Psoas muscle (tissue), 8 donors: ENCODE measurements around the gene APC. TPM values are rescaled to one million over a fixed set of nuclear protein-coding genes. Genes with fewer than 3 reads are reported as not detected.

Source experiments
- ATAC-seq, 4 donors: fragments of 200-7000 bp; cut with Tn5 transposase; one replicate each; pipeline ENCODE4 v1.9.1; 2020; ENCODE audit warnings: moderate library complexity in 3 of 4, mild to moderate bottlenecking in 2 of 4
- DNase-seq, 2 donors: peaks; one replicate each; pipeline ENCODE4 v3.0.0-alpha.2; 2020
- H3K27ac ChIP-seq: fragments of 200-600 bp; one replicate; pipeline ENCODE4 v1.8.0; 2022
- H3K27me3 ChIP-seq, 3 donors: fragments of 200-600 bp in 1 of 3; one replicate each; pipeline versions ENCODE4 v1.6.1 to v1.8.0; 2013 to 2022; ENCODE audit warnings: low read length in 2 of 3, mild to moderate bottlenecking in 2 of 3, moderate library complexity in 1 of 3; ENCODE audit not compliant: insufficient read depth in 3 of 3
- H3K36me3 ChIP-seq, 2 donors: fragments of 200-600 bp in 1 of 2; one replicate each; pipeline versions ENCODE4 v1.6.1 to v1.8.0; 2013 to 2022; ENCODE audit warnings: low read depth in 1 of 2, mild to moderate bottlenecking in 1 of 2, moderate library complexity in 1 of 2; ENCODE audit not compliant: insufficient read depth in 1 of 2
- H3K4me1 ChIP-seq: fragments of 200-600 bp; one replicate; pipeline ENCODE4 v1.8.0; 2022
- H3K4me3 ChIP-seq: fragments of 200-600 bp; one replicate; pipeline ENCODE4 v1.8.0; 2022; ENCODE audit warnings: mild to moderate bottlenecking
- H3K9me3 ChIP-seq: fragments of 200-600 bp; one replicate; pipeline ENCODE4 v1.8.0; 2022
- CTCF ChIP-seq: fragments of 200-600 bp; IDR thresholded peaks from one replicate; pipeline ENCODE4 v1.8.0; 2022; ENCODE audit warnings: antibody characterized with exemption
- WGBS, 3 donors: extraction: QIAGEN DNeasy Blood & Tissue Kit; methylation state at CpG; one replicate each; pipeline versions ENCODE4 v1.1.6 to v1.1.7; 2013; 5-methylcytosine and 5-hydroxymethylcytosine counted together
- intact Hi-C, 2 donors: fragments of 100-400 bp; cut with DNase I; formaldehyde crosslinking; loops; one replicate each; pipeline versions ENCODE4 v1.11.0 to v1.14.2; 2022
- polyA plus RNA-seq, 3 donors: library from polyadenylated mRNA; stranded (reverse); fragments of 200-250 nt; gene quantifications; one replicate each; pipeline ENCODE4 v1.2.3, GENCODE V29; 2013
- total RNA-seq, 4 donors: library from RNA; stranded (reverse); fragmentation: NEBNext Ultra II Directional in 2 of 4; extraction: Animal tissue kit (Norgen Biotek cat#: 25700) in 2 of 4; gene quantifications; one replicate each; pipeline versions ENCODE4 v1.2.1 to v1.2.4, GENCODE V29; 2021 to 2023
- donor health status: healthy with polysubstance abuse.
- donor health status: DM: no; HTN: no; CAD: no; lungs with moderate emphysema.
- donor health status: Bipolar disorder and iron deficiency.
- donor health status: healthy.
- donor health status: DM: yes; HTN: yes; CAD: no.
- donor health status: DM: no; HTN: no; CAD: no.
- donor health status: DM: no; HTN: no; CAD: no.
- donor health status: DM: yes; HTN: yes; CAD: no.

The APC gene
- total and polyA plus RNA-seq, 7 donors: 5.2 to 37.0 (median 27.0) TPM

GRCh38 chr5:112795944-112796678 lies 58.4 kb downstream of the APC start:
- Histone ChIP-seq H3K4me1 (no peaks in the 10 kb centered on the region), H3K27me3 (no peaks in the 10 kb centered on the region), H3K27ac (no peak overlapping the region), H3K9me3 (no peaks in the 10 kb centered on the region), H3K4me3 (no peak overlapping the region), H3K36me3 (peaks cover 0 to 81% of the 10 kb centered on the region in 2 donors)
- no peak for ATAC-seq
- TF ChIP-seq CTCF: no peak
- intact Hi-C loops: no loop called here
- 76 to 83% (median 77%) methylated on average over 2 of the region's 2 CpGs for WGBS, 3 donors
- DNase-seq: no peak

- 89 to 97% (median 91%) methylated on average over 3 of the region's 3 CpGs for WGBS, 3 donors
- ATAC-seq: no peak
- intact Hi-C loops: no loop called here
These were observed 62.0 kb downstream of the APC start for GRCh38 chr5:112799661-112800060.

GRCh38 chr5:112800891-112801290 lies 63.2 kb downstream of the APC start:
- Histone ChIP-seq H3K27me3 (no peaks in the 10 kb centered on the region), H3K36me3 (peaks cover 0 to 62% of the 10 kb centered on the region in 2 donors), H3K4me3 (no peak overlapping the region), H3K9me3 (no peaks in the 10 kb centered on the region), H3K27ac (no peak overlapping the region), H3K4me1 (no peaks in the 10 kb centered on the region)
- intact Hi-C loops: no loop called here
- no peak for TF ChIP-seq CTCF
- 80 to 88% (median 82%) methylated on average over 6 of the region's 6 CpGs for WGBS, 3 donors
- ATAC-seq: no peak
- no peak for DNase-seq

More at GRCh38 chr5:112799661-112800060, 62.0 kb downstream of the APC start:
- TF ChIP-seq CTCF: no peak
- Histone ChIP-seq H3K27ac (no peak overlapping the region), H3K4me1 (no peaks in the 10 kb centered on the region), H3K36me3 (peaks cover 0 to 70% of the 10 kb centered on the region in 2 donors), H3K4me3 (no peak overlapping the region), H3K9me3 (no peaks in the 10 kb centered on the region), H3K27me3 (no peaks in the 10 kb centered on the region)
- DNase-seq: no peak

- H3K36me3 ChIP-seq: peaks cover 0 to 31% of the 10 kb centered on the region in 2 donors
- no peaks in the 10 kb centered on the region for H3K4me1 ChIP-seq
- 84 to 94% (median 94%) methylated on average over 1 of the region's 1 CpG for WGBS, 3 donors
These were observed 73.3 kb downstream of the APC start for GRCh38 chr5:112811023-112811422.

More at GRCh38 chr5:112811023-112811422, 73.3 kb downstream of the APC start:
- Histone ChIP-seq H3K27ac (no peak overlapping the region), H3K4me3 (no peak overlapping the region), H3K27me3 (no peaks in the 10 kb centered on the region), H3K9me3 (no peaks in the 10 kb centered on the region)
- ATAC-seq: peak in 2 of 4 donors; percentile 56 to 57
- intact Hi-C loops: no loop called here
- TF ChIP-seq CTCF: no peak
- no peak for DNase-seq
